ENCODE results near the gene CNBP.

The CNBP gene

GRCh38 chr3:129183569-129184395 is at the start of gene CNBP:
CNBP (minus strand) TSS chr3:129183896; CDS start chr3:129171757, 12,139 bp downstream.
- Histone ChIP-seq H2AFZ (ENCODE audit: low read depth, low read length) (no peak within 1 kb of the TSS), H4K20me1 (ENCODE audit: insufficient read depth, low read length) (peaks cover 41% of the 10 kb centered on the region), H3K79me2 (ENCODE audit: low read length) (peaks cover 81% of the 10 kb centered on the region), H3K4me2 (ENCODE audit: low read length) (peak within 1 kb of the TSS; percentile 94), H3K4me1 (ENCODE audit: low read length) (peaks cover 64% of the 10 kb centered on the region), H3K27ac (ENCODE audit: low read length) (peak within 1 kb of the TSS; percentile 83), H3K4me3 (ENCODE audit: low read length) (peak within 1 kb of the TSS; percentile 94), H3K36me3 (replicated peaks; ENCODE audit: low read depth, low read length) (peaks cover 29% of the 10 kb centered on the region), H3K9ac (ENCODE audit: low read length) (peak within 1 kb of the TSS; percentile 96), H3K9me3 (ENCODE audit: insufficient read depth, low read length) (no peaks in the 10 kb centered on the region), H3K27me3 (ENCODE audit: low read depth, low read length) (no peaks in the 10 kb centered on the region)
- TF ChIP-seq CTCF (IDR thresholded peaks at IDR 0.05; ENCODE audit: low read depth, low read length) (no peak), EZH2phosphoT487 (IDR thresholded peaks at IDR 0.05; ENCODE audit: low read depth) (no peak)

DNA sequence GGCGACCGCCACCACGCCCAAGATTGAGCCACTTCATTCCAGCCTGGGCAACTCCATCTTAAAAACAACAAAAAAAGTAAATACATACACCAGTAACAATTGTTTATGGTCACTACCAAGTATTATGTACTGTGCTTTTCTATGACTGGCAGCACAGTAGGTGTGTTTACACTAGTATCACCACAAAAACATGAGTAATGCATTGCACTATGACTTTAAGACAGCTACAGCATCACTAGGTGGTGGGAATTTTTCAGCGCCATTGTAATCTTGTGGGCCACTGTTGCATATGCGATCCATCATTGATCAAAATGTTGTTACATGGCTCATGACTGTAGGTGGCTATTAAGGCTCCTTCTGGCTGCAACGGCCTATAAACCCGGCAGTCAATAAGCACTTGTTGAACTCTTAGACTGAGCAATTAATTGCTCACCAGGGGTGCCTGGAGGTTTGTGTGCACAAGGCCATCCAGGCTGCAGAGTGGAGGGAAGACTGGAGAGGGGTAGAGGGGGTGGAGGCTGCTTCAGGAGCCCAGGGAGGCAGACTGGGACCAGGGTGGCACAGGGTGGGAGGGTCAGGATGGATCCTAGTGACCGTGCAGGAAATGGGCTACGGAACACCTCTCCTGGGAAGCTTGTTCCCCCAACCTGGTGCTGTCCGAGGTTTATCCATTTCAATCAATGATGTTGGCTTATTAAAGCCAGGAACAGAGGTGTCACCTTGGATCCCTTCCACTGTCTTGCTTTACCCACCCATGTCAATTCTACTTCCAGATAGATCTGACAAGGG is 47.8 kb upstream of the CNBP start:
- Histone ChIP-seq H3K36me3 (replicated peaks; ENCODE audit: low read depth, low read length) (no peaks in the 10 kb centered on the region), H3K4me3 (ENCODE audit: low read length) (no peak overlapping the region), H3K4me1 (ENCODE audit: low read length) (peaks cover 44% of the 10 kb centered on the region), H3K9me3 (ENCODE audit: insufficient read depth, low read length) (no peaks in the 10 kb centered on the region), H3K4me2 (ENCODE audit: low read length) (0 out of 2 replicates have a peak overlapping the region, but pooled peaks have one; percentile 0), H3K9ac (ENCODE audit: low read length) (no peak overlapping the region), H4K20me1 (ENCODE audit: insufficient read depth, low read length) (no peaks in the 10 kb centered on the region), H3K27ac (ENCODE audit: low read length) (no peak overlapping the region), H3K27me3 (ENCODE audit: low read depth, low read length) (no peaks in the 10 kb centered on the region), H2AFZ (ENCODE audit: low read depth, low read length) (no peak overlapping the region), H3K79me2 (ENCODE audit: low read length) (no peaks in the 10 kb centered on the region)
- TF ChIP-seq EZH2phosphoT487 (IDR thresholded peaks at IDR 0.05; ENCODE audit: low read depth): no peak
- no peak for TF ChIP-seq CTCF (IDR thresholded peaks at IDR 0.05; ENCODE audit: low read depth, low read length)

GRCh38 chr3:129230311-129231019 is 46.8 kb upstream of the CNBP start:
- H3K9me3 ChIP-seq (ENCODE audit: insufficient read depth, low read length): no peaks in the 10 kb centered on the region
- H2AFZ ChIP-seq (ENCODE audit: low read depth, low read length): peak overlapping the region; percentile 12; the same call in 1 of the 2 replicates
- H3K4me1 ChIP-seq (ENCODE audit: low read length): peaks cover 44% of the 10 kb centered on the region
- H3K36me3 ChIP-seq (replicated peaks; ENCODE audit: low read depth, low read length): no peaks in the 10 kb centered on the region
- no peak overlapping the region for H3K4me3 ChIP-seq (ENCODE audit: low read length)
- H3K9ac ChIP-seq (ENCODE audit: low read length): no peak overlapping the region
- H3K27ac ChIP-seq (ENCODE audit: low read length): no peak overlapping the region
- peak overlapping the region; percentile 6; the same call in 1 of the 2 replicates for H3K4me2 ChIP-seq (ENCODE audit: low read length)
- H3K79me2 ChIP-seq (ENCODE audit: low read length): no peaks in the 10 kb centered on the region
- no peak for TF ChIP-seq CTCF (IDR thresholded peaks at IDR 0.05; ENCODE audit: low read depth, low read length)
- no peak for TF ChIP-seq EZH2phosphoT487 (IDR thresholded peaks at IDR 0.05; ENCODE audit: low read depth)
- no peaks in the 10 kb centered on the region for H3K27me3 ChIP-seq (ENCODE audit: low read depth, low read length)
- H4K20me1 ChIP-seq (ENCODE audit: insufficient read depth, low read length): no peaks in the 10 kb centered on the region

Measured in OCI-LY3 (cell line).